Common myeloid progenitor, CD34-positive (primary cell): ENCODE data around the gene MPV17L2.

ENCODE experiments used
- CTCF ChIA-PET: fragments of 350-600 bp; sonication (Branson Sonifier 250); formaldehyde crosslinking; loops from one replicate; lab custom pipeline; 2021; ENCODE audit warnings: antibody characterized with exemption; lab: Charles Lee
- POLR2A ChIA-PET: fragments of 350-600 bp; sonication (Branson Sonifier 250); formaldehyde crosslinking; loops from one replicate; lab custom pipeline; 2021; ENCODE audit warnings: antibody characterized with exemption; lab: Charles Lee
- DNase-seq, 3 donors: peaks; one replicate each; pipeline versions ENCODE4 v3.0.0 to v3.0.0-alpha.2; 2013
- H3K27ac ChIP-seq, 2 experiments: 1 replicate in 1 of 2; 2 replicates in 1 of 2; pipeline ENCODE4 v1.7.0; 2013; ENCODE audit warnings: inconsistent platforms in 2 of 2, low read length in 2 of 2, mild to moderate bottlenecking in 2 of 2, low read depth in 1 of 2, moderate library complexity in 1 of 2; ENCODE audit not compliant: severe bottlenecking in 2 of 2, insufficient read depth in 1 of 2, poor library complexity in 1 of 2
- H3K27me3 ChIP-seq, 5 experiments: replicated peaks in 2 of 5; 1 replicate in 3 of 5; 2 replicates in 2 of 5; pipeline versions ENCODE4 v1.6.1 to v1.7.0; 2013; ENCODE audit warnings: low read length in 4 of 5, mild to moderate bottlenecking in 2 of 5, moderate library complexity in 2 of 5, inconsistent platforms in 1 of 5; ENCODE audit not compliant: insufficient read depth in 5 of 5, control insufficient read depth in 4 of 5
- H3K36me3 ChIP-seq, 4 experiments: 1 replicate in 2 of 4; 2 replicates in 2 of 4; pipeline versions ENCODE4 v1.6.1 to v1.7.0; 2013; ENCODE audit warnings: low read length in 3 of 4, control low read depth in 1 of 4, mild to moderate bottlenecking in 1 of 4; ENCODE audit not compliant: control insufficient read depth in 4 of 4, insufficient read depth in 4 of 4
- H3K4me1 ChIP-seq, 4 experiments: 1 replicate in 3 of 4; 2 replicates in 1 of 4; pipeline versions ENCODE4 v1.6.1 to v1.7.1; 2013; ENCODE audit warnings: low read length in 3 of 4, mild to moderate bottlenecking in 3 of 4, control low read depth in 1 of 4, inconsistent platforms in 1 of 4, moderate library complexity in 1 of 4; ENCODE audit not compliant: control insufficient read depth in 4 of 4, insufficient read depth in 4 of 4; ENCODE audit errors: control extremely low read depth in 1 of 4
- H3K4me3 ChIP-seq, 7 experiments: 1 replicate in 4 of 7; 2 replicates in 3 of 7; pipeline versions ENCODE4 v1.5.1 to v1.7.0; 2013; ENCODE audit warnings: mild to moderate bottlenecking in 7 of 7, low read length in 6 of 7, moderate library complexity in 6 of 7, inconsistent platforms in 2 of 7, low read depth in 2 of 7, control low read depth in 1 of 7; ENCODE audit not compliant: insufficient read depth in 4 of 7, control insufficient read depth in 1 of 7; ENCODE audit errors: extremely low read depth in 1 of 7
- H3K9me3 ChIP-seq, 5 experiments: 1 replicate in 4 of 5; 2 replicates in 1 of 5; pipeline versions ENCODE4 v1.6.1 to v1.7.1; 2013; ENCODE audit warnings: low read length in 4 of 5, mild to moderate bottlenecking in 2 of 5, inconsistent platforms in 1 of 5, low read depth in 1 of 5, moderate library complexity in 1 of 5; ENCODE audit not compliant: control insufficient read depth in 4 of 5, insufficient read depth in 2 of 5; ENCODE audit errors: control extremely low read depth in 1 of 5
- WGBS: methylation state at CpG from one replicate; pipeline ENCODE4 v1.1.5; 2013; ENCODE audit not compliant: insufficient coverage; 5-methylcytosine and 5-hydroxymethylcytosine counted together

Gene MPV17L2

DNA sequence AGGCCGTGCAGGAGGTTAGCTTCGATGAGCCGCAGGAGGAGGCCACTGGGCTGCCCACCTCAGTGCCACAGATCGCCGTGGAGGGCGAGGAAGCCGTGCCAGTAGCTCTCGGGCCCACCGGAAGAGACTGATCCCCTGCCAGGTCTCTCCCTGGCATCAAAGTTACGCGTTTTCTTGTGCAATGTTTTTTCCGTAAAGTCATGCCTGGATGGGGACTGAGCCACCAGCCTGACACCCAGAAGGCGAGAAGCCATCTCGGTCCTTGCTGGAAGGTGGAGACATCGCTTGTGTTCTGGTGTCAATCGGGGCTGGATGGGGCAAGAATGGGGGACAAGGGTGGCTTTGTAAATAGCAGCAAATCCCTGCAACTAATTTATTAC, 43.4 kb upstream of the MPV17L2 start:
- Histone ChIP-seq H3K9me3 (no peaks in the 10 kb centered on the region), H3K27me3 (no peaks in the 10 kb centered on the region), H3K36me3 (peaks cover 5 to 38% (median 20%) of the 10 kb centered on the region in 4 experiments), H3K4me1 (peaks cover 0 to 23% (median 21%) of the 10 kb centered on the region in 4 experiments), H3K4me3 (no peak overlapping the region), H3K27ac (no peak overlapping the region)
- POLR2A ChIA-PET: interaction anchor here (0.6 kb wide), 1 partner anchor 579 kb away, joined by 3 read pairs; no protein-coding TSS in a partner anchor
- WGBS: 99% methylated on average over 13 of the region's 16 CpGs
- DNase-seq: no peak
- CTCF ChIA-PET: interaction anchor here (0.6 to 1.5 kb wide), 4 partner anchors 18 to 42 kb away, joined by 3 to 5 read pairs (median 4); no protein-coding TSS in a partner anchor

DNA sequence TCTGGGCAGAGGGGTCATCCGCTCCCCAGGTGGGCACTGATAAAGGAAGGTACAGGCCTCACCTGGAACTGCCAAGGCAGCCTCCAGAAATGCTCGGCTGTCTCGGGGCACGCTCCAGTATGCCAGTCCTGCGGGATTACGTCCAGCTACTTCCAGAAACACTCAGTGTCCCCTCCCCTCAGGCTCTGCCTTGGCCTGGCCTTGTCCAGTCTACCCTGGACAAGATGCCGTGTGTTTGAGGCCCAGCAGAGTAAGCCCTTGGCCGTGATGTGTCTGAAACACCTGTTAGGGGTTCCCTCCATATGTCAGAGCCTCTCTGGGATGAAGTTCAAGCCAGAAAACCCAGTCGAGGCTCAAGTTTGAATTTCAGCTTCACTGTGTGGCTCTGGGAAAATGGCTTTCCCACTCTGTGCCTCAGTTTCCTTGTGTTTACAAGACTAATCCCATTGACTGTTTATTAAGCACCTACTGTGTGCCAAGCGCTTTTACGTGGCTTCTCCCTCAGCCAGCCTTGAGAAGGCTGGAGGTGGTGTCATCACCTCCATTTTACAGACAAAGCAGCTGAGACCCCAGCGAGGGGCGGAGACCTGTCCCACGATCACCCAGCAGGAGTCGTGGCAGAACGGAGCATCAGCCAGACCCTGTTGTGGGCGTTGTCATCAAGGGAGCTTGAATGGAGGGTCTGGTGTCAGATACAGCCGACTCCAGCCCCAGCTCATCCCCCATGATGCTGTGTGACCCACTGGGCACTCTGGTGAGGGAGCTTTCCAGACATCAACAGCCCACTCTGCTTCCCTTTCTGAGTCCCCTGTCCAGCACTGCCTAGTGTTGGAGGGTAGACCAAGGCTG, 42.0 kb upstream of the MPV17L2 start:
- CTCF ChIA-PET: interaction anchor here (0.8 to 2.7 kb wide), 11 partner anchors 9 to 178 kb away, joined by 3 to 25 read pairs (median 5); no protein-coding TSS in a partner anchor
- H3K9me3 ChIP-seq: no peaks in the 10 kb centered on the region
- peak overlapping the region in 1 of 2 experiments; percentile 99 for H3K27ac ChIP-seq
- no peaks in the 10 kb centered on the region for H3K27me3 ChIP-seq
- peaks cover 0 to 32% (median 12%) of the 10 kb centered on the region in 4 experiments for H3K36me3 ChIP-seq
- peaks cover 0 to 32% (median 24%) of the 10 kb centered on the region in 4 experiments for H3K4me1 ChIP-seq
- 96% methylated on average over 16 of the region's 18 CpGs for WGBS
- peak overlapping the region in 2 of 7 experiments; percentile 80 to 92 for H3K4me3 ChIP-seq
- POLR2A ChIA-PET: no interaction called here
- DNase-seq: no peak

DNA sequence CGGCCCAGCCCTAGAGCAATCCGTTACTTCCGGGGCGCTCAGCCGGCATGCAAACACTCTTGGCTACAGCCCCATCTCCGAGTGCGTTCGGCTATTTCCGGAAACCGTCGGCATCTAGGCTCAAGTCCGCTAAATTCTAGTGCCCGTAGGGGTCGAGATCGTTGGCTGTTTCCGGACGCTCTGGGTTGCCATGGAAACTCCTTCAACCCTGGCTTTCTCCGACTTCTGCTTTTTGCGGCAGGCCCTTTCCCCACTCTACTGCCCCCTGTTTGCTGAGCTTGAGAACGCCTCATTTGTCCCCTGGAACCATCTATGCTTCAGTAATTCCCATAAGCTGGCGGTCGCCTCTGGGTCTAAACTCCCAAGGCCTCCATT, 40.6 kb upstream of the MPV17L2 start:
- Histone ChIP-seq H3K27ac (peak overlapping the region; percentile 98 to 99), H3K27me3 (no peaks in the 10 kb centered on the region), H3K36me3 (peaks cover 0 to 38% (median 9%) of the 10 kb centered on the region in 4 experiments), H3K4me1 (peaks cover 0 to 46% (median 33%) of the 10 kb centered on the region in 4 experiments), H3K9me3 (no peaks in the 10 kb centered on the region), H3K4me3 (peak overlapping the region; percentile 66 to 92 (median 82))
- WGBS: under 1% methylated on average over 22 of the region's 22 CpGs
- ChIA-PET POLR2A (interaction anchor here (0.6 to 1.2 kb wide), 2 partner anchors 40 to 178 kb away, joined by 3 read pairs; partner anchors contain the start of gene MPV17L2), CTCF (interaction anchor here (1.1 to 2.7 kb wide), 7 partner anchors 11 to 40 kb away, joined by 3 to 25 read pairs (median 5); no protein-coding TSS in a partner anchor)
- DNase-seq: peak; percentile 99 to 100 (median 99)

DNA sequence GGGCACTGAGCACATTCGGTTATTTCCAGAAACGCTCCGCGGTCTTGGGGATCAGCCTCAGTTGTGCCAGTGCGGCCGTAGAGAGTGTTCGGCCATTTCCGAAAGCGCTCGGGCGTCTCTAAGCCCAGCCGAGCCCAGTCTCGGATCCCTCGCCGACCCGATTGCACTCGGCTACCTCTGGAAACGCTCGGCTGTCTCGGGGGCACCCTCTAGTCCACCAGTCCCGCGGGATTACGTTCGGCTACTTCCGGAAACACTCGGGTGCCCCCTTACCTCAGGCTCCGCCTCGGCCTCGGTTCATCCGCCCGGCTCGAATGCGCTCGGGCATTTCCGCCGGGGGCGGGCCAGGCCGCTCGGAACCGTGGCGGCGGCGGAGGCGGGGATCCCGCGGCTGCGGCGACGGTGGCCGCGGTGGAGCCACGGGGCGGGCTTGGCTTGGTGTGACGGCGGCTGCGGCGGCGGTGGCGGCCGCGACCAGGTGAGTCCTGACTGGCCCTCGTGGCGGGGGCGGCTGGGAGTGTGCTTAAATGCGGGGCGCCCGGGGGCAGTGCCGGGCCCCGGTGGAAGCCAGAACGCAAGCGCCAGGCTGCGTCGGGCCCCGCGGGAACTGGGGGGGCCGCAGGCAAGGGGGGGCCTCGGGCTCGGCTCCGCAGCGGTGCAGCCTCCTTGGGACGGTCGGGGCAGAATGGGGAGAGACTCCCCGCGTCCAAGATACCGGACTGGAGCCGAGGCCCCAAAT, 40.0 kb upstream of the MPV17L2 start, which contains the start of gene PIK3R2:
TSS of gene PIK3R2 (plus strand) at position 347 of the 739 bp plus-strand sequence. CDS start 2,717 bp downstream, outside the sequence.
- Histone ChIP-seq H3K27me3 (no peaks in the 10 kb centered on the region), H3K9me3 (no peaks in the 10 kb centered on the region), H3K4me1 (peaks cover 0 to 51% (median 36%) of the 10 kb centered on the region in 4 experiments), H3K36me3 (peaks cover 0 to 37% (median 9%) of the 10 kb centered on the region in 4 experiments), H3K27ac (peak within 1 kb of the TSS; percentile 98 to 99), H3K4me3 (peak within 1 kb of the TSS; percentile 66 to 92 (median 82))
- ChIA-PET POLR2A (interaction anchor here (1.2 kb wide), 1 partner anchor 40 kb away, joined by 3 read pairs; the partner anchor contains the start of gene MPV17L2), CTCF (interaction anchor here (1.1 to 2.7 kb wide), 7 partner anchors 11 to 41 kb away, joined by 3 to 25 read pairs (median 5); no protein-coding TSS in a partner anchor)
- WGBS: 0% methylated on average over 59 of the region's 86 CpGs
- DNase-seq: peak; percentile 98 to 99 (median 99)

DNA sequence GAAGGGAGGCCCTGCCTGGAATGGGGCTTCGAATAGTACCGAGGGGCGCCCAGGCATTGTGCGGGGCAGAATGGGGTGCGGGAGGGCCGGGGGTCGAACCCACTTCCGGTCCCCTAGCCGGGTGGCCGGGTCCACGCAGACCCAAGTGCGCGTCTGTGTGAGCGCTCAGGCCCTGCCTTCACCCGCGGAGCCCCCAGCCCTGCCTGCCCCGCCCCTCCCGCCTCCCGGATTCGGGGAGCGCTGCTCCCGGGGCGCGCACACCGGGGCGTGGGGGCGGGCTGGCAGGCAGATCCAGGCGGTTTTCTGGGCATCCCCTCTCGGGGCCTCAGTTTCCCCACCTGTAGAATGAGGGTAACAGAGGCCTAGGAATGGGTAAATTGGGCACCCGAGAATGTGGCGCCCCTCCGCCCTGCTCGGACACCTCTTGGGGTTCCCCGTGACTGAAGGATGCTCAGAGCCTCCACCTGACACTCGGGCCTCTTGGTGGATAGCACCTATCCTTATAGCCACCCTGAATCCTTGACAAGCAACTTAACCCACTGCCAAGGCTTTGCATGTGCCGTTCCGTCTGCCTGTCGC, 39.4 kb upstream of the MPV17L2 start:
- POLR2A ChIA-PET: no interaction called here
- Histone ChIP-seq H3K4me3 (peak overlapping the region; percentile 61 to 92 (median 81)), H3K9me3 (no peaks in the 10 kb centered on the region), H3K27me3 (no peaks in the 10 kb centered on the region), H3K4me1 (peaks cover 0 to 52% (median 36%) of the 10 kb centered on the region in 4 experiments), H3K36me3 (peaks cover 0 to 40% (median 10%) of the 10 kb centered on the region in 4 experiments), H3K27ac (peak overlapping the region; percentile 54 to 99)
- peak in 1 of 3 donors; percentile 36 for DNase-seq
- CTCF ChIA-PET: interaction anchor here (1.5 kb wide), 1 partner anchor 13 kb away, joined by 4 read pairs; no protein-coding TSS in a partner anchor
- 2% methylated on average over 37 of the region's 38 CpGs for WGBS
